Measurements from ENCODE around the gene SUDS3. TPM values are rescaled to one million over a fixed set of nuclear protein-coding genes. Genes with fewer than 3 reads are reported as not detected.

The SUDS3 gene
- total and polyA plus RNA-seq, 7 donors: 15.6 to 80.3 (median 54.2) TPM

DNA sequence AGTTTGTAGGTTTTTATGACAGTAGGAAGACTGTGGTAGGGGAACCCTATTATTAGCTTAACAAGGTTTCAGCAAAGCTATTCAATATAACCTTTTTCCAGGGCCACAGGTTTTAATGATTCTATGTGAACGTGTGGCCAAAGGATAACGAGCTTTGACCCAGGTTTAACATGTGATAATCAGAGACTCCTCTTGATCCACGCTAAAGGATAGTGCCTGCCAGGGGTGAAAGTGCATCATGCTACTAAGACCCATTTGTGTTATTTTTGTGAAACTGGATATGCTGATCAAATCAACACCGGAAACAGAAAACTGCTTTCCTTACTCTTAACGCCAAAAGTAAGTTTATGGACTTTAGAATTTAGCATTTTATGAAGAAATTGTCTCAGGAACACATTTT, 2.7 kb upstream of the SUDS3 start:
- H3K36me3 ChIP-seq: no peaks in the 10 kb centered on the region
- H3K9me3 ChIP-seq: no peaks in the 10 kb centered on the region
- H3K4me3 ChIP-seq: peak overlapping the region; percentile 49 to 94 (median 86)
- intact Hi-C loops (cut with DNase I): loop anchor here (2.0 to 10.0 kb wide), 3 partner anchors 185 to 359 kb away; partner anchors contain the start of genes RFC5 and WSB2
- WGBS, 2 donors: 37 to 55% methylated on average over 5 of the region's 5 CpGs
- H3K27me3 ChIP-seq: no peaks in the 10 kb centered on the region
- peaks cover 0 to 63% (median 49%) of the 10 kb centered on the region in 4 donors for H3K4me1 ChIP-seq
- DNase-seq: no peak
- H3K27ac ChIP-seq: peak overlapping the region; percentile 83 to 95 (median 92)
- no peak for TF ChIP-seq EP300 (IDR thresholded peaks at IDR 0.05)
- TF ChIP-seq POLR2A (IDR thresholded peaks at IDR 0.05): no peak
- TF ChIP-seq CTCF (IDR thresholded peaks at IDR 0.05): no peak
- no peak for TF ChIP-seq POLR2AphosphoS5 (IDR thresholded peaks at IDR 0.05)

- WGBS, 2 donors: 95% methylated on average over 14 of the region's 14 CpGs
- DNase-seq: no peak
- TF ChIP-seq EP300 (IDR thresholded peaks at IDR 0.05) (no peak), CTCF (IDR thresholded peaks at IDR 0.05) (no peak), POLR2AphosphoS5 (IDR thresholded peaks at IDR 0.05) (no peak), POLR2A (IDR thresholded peaks at IDR 0.05) (no peak)
- Histone ChIP-seq H3K27ac (peak overlapping the region; percentile 89 to 95 (median 92)), H3K36me3 (peaks cover 0 to 5% (median 0%) of the 10 kb centered on the region in 4 donors), H3K4me3 (no peak overlapping the region), H3K27me3 (no peaks in the 10 kb centered on the region), H3K9me3 (no peaks in the 10 kb centered on the region), H3K4me1 (peaks cover 0 to 63% (median 49%) of the 10 kb centered on the region in 4 donors)
- intact Hi-C loops (cut with DNase I): loop anchor here (5.0 to 10.0 kb wide), 2 partner anchors 312 to 359 kb away; partner anchors contain the start of genes RFC5 and WSB2
These were observed 2.1 kb upstream of the SUDS3 start for GRCh38 chr12:118374126-118374725.

DNA sequence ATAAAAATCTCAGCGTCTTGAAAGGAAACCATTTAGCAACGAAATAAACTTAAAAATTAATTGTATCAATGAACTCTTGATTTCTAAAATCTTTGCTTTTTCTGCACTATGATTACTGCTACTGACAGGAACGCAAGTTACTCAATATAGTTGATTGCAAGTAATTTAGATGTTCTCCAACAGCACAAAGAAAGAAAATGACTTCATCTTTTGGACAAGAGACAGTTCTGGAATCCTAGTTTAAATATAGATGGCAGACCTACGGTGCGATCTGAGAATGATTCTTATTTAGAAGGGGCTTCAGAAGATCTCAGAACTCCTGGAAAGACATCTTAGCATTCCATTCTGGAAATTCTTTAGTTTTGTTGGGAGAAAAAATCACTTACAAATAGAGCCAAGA, 1.4 kb upstream of the SUDS3 start:
- WGBS, 2 donors: 82 to 91% methylated on average over 5 of the region's 5 CpGs
- intact Hi-C loops (cut with DNase I): loop anchor here (5.0 to 10.0 kb wide), 7 partner anchors 238 to 1292 kb away; partner anchors contain the start of genes HSPB8, PEBP1, PRKAB1 and RFC5
- Histone ChIP-seq H3K27me3 (no peaks in the 10 kb centered on the region), H3K9me3 (no peaks in the 10 kb centered on the region), H3K4me1 (peaks cover 0 to 60% (median 48%) of the 10 kb centered on the region in 4 donors), H3K4me3 (no peak overlapping the region), H3K27ac (peak overlapping the region; percentile 89 to 95 (median 92)), H3K36me3 (peaks cover 0 to 12% (median 3%) of the 10 kb centered on the region in 4 donors)
- no peak for DNase-seq
- TF ChIP-seq POLR2A (IDR thresholded peaks at IDR 0.05) (no peak), EP300 (IDR thresholded peaks at IDR 0.05) (no peak)

- peaks cover 0 to 16% (median 6%) of the 10 kb centered on the region in 4 donors for H3K36me3 ChIP-seq
- peak overlapping the region; percentile 89 to 95 (median 92) for H3K27ac ChIP-seq
- peak overlapping the region in 1 of 4 donors; percentile 96 for H3K4me3 ChIP-seq
- H3K4me1 ChIP-seq: peaks cover 0 to 56% (median 45%) of the 10 kb centered on the region in 4 donors
- H3K9me3 ChIP-seq: no peaks in the 10 kb centered on the region
- H3K27me3 ChIP-seq: no peaks in the 10 kb centered on the region
- 84 to 88% methylated on average over 10 of the region's 10 CpGs for WGBS, 2 donors
- no peak for DNase-seq
- TF ChIP-seq CTCF (IDR thresholded peaks at IDR 0.05) (no peak), POLR2AphosphoS5 (IDR thresholded peaks at IDR 0.05) (no peak), POLR2A (IDR thresholded peaks at IDR 0.05) (no peak), EP300 (IDR thresholded peaks at IDR 0.05) (no peak)
- intact Hi-C loops (cut with DNase I): loop anchor here (5.0 to 10.0 kb wide), 6 partner anchors 238 to 1292 kb away; partner anchors contain the start of genes HSPB8, PEBP1, PRKAB1 and RFC5
These were observed 1.0 kb upstream of the SUDS3 start for GRCh38 chr12:118375348-118375747.

Measured in sigmoid colon (tissue), 7 donors.